KOPT-K1 (cell line): ENCODE measurements around the gene RRAD.
A peak's percentile ranks its signal among the peaks of the same experiment; 100 is the strongest.

Source experiments
- H3K27ac ChIP-seq: fragments of 200-600 bp; sonication (generic); 2 replicates; pipeline ENCODE4 v1.5.1; 2016; ENCODE audit warnings: antibody characterized with exemption, mild to moderate bottlenecking, low read depth, low read length; ENCODE audit not compliant: poor library complexity, severe bottlenecking
- H3K36me3 ChIP-seq: fragments of 200-600 bp; sonication (generic); 2 replicates; pipeline ENCODE4 v1.5.1; 2017; ENCODE audit warnings: antibody characterized with exemption, mild to moderate bottlenecking, low read length, moderate library complexity; ENCODE audit not compliant: insufficient read depth
- H3K9me3 ChIP-seq: fragments of 200-600 bp; sonication (generic); 2 replicates; pipeline ENCODE4 v1.5.1; 2017; ENCODE audit warnings: antibody characterized with exemption, low read length, mild to moderate bottlenecking; ENCODE audit not compliant: insufficient read depth, poor library complexity, severe bottlenecking

Gene RRAD

DNA sequence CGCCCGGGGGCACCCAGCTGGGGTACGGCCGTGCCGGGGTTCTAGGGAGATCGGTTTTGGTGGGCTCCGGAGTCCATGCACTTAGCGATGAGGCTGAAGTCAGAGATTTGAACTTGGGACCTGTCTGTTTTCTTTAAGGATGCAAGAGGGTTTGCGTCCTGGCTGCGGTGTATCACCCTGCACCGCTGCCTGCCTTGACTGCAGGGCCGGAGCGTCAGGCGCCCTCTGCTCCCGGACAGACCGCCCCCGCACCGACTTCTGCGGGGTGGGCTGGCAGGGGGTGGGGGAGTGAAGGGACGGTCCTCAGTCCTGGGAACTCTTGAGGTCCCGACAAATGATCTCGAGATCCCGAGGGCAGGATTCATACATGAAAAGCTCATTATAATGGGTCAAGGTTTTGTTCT, 44.3 kb downstream of the RRAD start:
- Histone ChIP-seq H3K27ac (peak overlapping the region; percentile 63), H3K36me3 (peaks cover 28% of the 10 kb centered on the region), H3K9me3 (no peaks in the 10 kb centered on the region)

DNA sequence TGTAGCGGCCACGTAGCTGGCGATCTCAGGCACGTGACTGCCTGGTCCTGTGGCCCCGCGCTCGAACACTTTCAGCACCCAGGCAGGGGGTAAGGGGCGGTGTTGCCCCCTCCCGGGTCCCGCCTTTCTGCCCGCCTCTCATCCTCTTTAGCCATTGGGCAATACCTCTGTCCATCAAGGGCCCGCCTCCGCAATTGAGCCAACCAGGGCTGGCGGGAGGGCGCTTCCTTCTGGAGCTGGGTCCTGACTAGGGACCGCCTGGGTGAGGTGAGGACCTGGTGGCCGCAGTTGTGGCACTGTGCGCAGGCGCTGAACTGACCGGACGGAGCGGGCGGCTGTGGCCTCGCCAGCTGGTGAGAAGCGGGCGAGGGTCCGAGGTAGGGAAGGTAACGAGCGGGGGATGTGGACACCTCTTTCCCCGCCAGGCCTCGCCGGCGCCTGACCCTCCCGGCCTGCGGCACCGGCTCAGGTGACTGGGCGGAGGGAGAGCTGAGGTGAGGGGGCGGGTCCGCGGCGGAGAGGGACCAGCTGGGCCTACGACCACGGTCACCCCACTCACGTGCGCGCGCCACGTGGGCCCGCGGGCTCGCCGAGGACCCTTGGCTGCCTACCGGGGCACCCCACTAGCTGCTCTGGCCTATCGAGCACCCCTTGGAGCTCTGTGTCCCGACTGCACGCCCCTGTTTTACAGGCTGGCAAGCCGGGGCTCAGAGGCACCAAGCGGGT, 44.9 kb downstream of the RRAD start, which contains the start of gene PDP2:
Gene PDP2 (plus strand): TSS at position 228 of the 726 bp plus-strand sequence. CDS start 3,770 bp downstream, outside the sequence.
- no peaks in the 10 kb centered on the region for H3K9me3 ChIP-seq
- H3K36me3 ChIP-seq = peaks cover 23% of the 10 kb centered on the region
- H3K27ac ChIP-seq = peak within 1 kb of the TSS; percentile 63

GRCh38 chr16:66878067-66878466, 47.3 kb downstream of the RRAD start:
- H3K36me3 ChIP-seq = 0 out of 2 replicates have a peak, but pooled peaks cover under 1% of the 10 kb centered on the region
- peak overlapping the region; percentile 80 for H3K27ac ChIP-seq
- no peaks in the 10 kb centered on the region for H3K9me3 ChIP-seq

DNA sequence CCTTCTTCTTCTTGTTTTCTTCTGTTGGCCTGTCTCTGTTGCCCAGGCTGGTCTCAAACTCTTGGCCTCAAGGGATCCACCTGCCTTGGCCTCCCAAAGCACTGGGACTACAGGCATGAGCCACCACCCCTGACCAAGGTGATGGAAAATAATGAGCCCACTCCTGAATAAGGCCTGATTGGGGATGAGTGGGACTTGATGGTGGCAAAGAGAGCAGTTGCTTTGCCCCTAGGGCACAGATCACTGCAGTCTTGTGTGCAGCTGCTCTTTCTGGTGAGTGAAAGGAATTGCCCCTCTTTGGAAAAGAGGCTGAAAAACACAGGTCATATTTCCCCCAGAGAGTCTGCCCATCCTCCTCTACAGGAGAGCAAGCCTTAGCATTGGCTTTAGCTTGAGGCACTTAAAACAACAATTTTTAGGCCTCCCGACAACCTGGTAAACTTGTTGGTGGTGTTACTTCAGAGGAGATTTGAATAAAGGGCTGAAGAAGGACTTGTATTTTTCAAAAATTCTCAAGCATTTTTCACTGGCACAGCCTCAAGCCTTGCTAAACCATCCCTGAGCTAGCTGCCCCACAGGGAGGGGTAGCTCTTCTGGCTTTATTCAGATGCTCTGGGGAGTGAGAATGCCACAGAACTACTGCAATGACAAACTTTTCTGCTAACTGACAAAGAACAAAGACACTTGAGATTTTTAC, 51.1 kb downstream of the RRAD start:
- no peaks in the 10 kb centered on the region for H3K9me3 ChIP-seq
- no peaks in the 10 kb centered on the region for H3K36me3 ChIP-seq
- H3K27ac ChIP-seq = peak overlapping the region; percentile 57

- Histone ChIP-seq H3K9me3 (no peaks in the 10 kb centered on the region), H3K36me3 (no peaks in the 10 kb centered on the region), H3K27ac (peak overlapping the region; percentile 66)
These were observed 51.7 kb downstream of the RRAD start for GRCh38 chr16:66873685-66874055.

- Histone ChIP-seq H3K27ac (peak overlapping the region; percentile 66), H3K36me3 (no peaks in the 10 kb centered on the region), H3K9me3 (no peaks in the 10 kb centered on the region)
These were observed 52.2 kb downstream of the RRAD start for GRCh38 chr16:66872943-66873684.

DNA sequence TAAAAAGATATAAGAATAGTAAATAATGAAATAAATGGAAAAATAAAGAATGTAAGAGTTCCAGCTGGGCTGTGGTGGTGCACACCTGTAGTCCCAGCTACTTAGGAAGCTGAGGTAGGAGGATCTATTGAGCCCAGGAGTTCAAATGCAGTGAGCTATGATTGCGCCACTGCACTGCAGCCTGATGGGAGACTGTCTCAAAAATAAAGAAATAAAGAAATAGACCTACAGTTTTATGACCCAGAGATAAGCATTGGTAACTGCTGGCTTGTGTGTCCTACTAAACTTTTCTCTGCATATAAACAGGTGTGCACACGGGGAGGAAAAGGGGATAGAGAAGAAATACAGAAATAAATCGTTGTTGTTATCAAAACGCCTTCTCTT, 52.8 kb downstream of the RRAD start:
- Histone ChIP-seq H3K27ac (peak overlapping the region; percentile 66), H3K9me3 (no peaks in the 10 kb centered on the region), H3K36me3 (no peaks in the 10 kb centered on the region)

DNA sequence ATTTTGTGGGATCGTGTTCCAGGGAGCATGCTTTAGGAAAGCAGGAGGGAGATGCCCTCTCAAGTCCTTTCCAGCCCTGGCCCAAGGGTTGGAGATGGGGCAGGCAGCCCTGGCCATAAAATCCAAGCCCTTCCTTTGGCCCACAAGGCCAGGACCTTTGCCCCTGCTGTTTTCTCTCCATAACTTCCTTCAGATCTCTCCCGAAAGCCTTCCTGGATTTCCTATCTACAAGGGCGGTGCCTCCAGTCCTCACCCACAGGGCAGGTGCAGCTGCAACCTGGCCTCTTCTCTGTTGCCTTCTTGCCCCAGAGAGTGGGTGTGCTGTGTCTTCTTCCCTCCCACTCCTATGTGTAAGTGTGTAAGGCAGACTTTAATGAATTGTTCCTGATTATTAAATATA, 53.5 kb downstream of the RRAD start:
- Histone ChIP-seq H3K36me3 (no peaks in the 10 kb centered on the region), H3K9me3 (no peaks in the 10 kb centered on the region), H3K27ac (no peak overlapping the region)
